HG02870 (cell line): ENCODE results near the gene BEX2.

Experiments
- ATAC-seq: cut with Tn5 transposase; IDR thresholded peaks from one replicate; pipeline ENCODE4 v1.9.1; 2021; ENCODE audit warnings: mild to moderate bottlenecking, moderate library complexity; ENCODE audit not compliant: unreplicated experiment

Gene BEX2

DNA sequence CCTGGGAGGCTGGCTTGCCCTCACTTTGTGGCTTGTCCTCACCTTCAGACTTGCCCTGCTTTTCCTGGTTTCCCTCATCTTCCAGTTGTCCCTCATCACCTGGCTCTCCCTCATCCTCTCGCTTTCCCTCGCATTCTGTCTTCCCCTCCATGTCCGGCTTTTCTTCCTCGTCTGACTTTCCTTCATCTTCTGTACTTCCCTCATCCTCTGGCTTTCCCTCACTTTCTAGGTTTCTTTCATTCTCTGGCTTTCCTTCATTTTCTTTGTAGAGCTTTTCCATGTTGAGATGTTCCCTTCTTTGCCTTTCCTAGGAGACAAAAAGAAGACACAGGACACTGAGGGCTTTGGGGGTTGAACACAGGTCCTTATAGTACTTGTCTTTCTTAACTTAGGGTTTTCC lies 36.5 kb downstream of the BEX2 start:
- no peak for ATAC-seq
